Activated B cell treated with CpG ODN at 0.5 μM for 24 hours (primary cell): ENCODE measurements around the gene PAM16. TPM values are rescaled to one million over a fixed set of nuclear protein-coding genes. Genes with fewer than 3 reads are reported as not detected.
"Not testable (repeated sequence)": the region's sequence is repeated elsewhere in the genome, so short reads cannot be mapped to it uniquely, and the experiment has no call there.

Source experiments
- ATAC-seq: fragments of 200-7000 bp; cut with Tn5 transposase; one replicate; pipeline ENCODE4 v1.10.0; 2021; ENCODE audit warnings: low read depth, mild to moderate bottlenecking, moderate library complexity
- CTCF ChIA-PET: fragments of 350-600 bp; sonication (Branson Sonifier 250); formaldehyde crosslinking; loops from one replicate; lab custom pipeline; 2021; ENCODE audit warnings: antibody characterized with exemption; lab: Charles Lee
- POLR2A ChIA-PET: fragments of 350-600 bp; sonication (Branson Sonifier 250); formaldehyde crosslinking; loops from one replicate; lab custom pipeline; 2021; ENCODE audit warnings: antibody characterized with exemption; lab: Charles Lee
- DNase-seq: peaks from one replicate; pipeline ENCODE4 v3.0.0; 2022
- H3K27ac Mint-ChIP-seq: one replicate; pipeline ENCODE4 v1.8.0; 2020; ENCODE audit warnings: mixed read lengths
- H3K27me3 Mint-ChIP-seq: one replicate; pipeline ENCODE4 v1.8.0; 2021; ENCODE audit warnings: mixed read lengths
- H3K36me3 Mint-ChIP-seq: one replicate; pipeline ENCODE4 v1.8.0; 2021; ENCODE audit warnings: low read depth, mixed read lengths
- H3K4me1 Mint-ChIP-seq: one replicate; pipeline ENCODE4 v1.8.0; 2021; ENCODE audit warnings: mixed read lengths
- H3K4me3 Mint-ChIP-seq: one replicate; pipeline ENCODE4 v1.8.0; 2020; ENCODE audit warnings: mild to moderate bottlenecking, mixed read lengths
- H3K9me3 Mint-ChIP-seq: one replicate; pipeline ENCODE4 v1.8.0; 2020; ENCODE audit warnings: mixed read lengths
- intact Hi-C: fragments of 100-400 bp; cut with micrococcal nuclease; formaldehyde crosslinking; loops from one replicate; pipeline ENCODE4 v1.15.1; 2024
- total RNA-seq: library from RNA; stranded (reverse); gene quantifications from 2 replicates; pipeline ENCODE4 v1.2.3, GENCODE V29; 2022
- TF ChIP-seq, protein P1 (sequence below): fragments of 200-600 bp; IDR thresholded peaks from one replicate; pipeline ENCODE4 v1.8.0; 2022; ENCODE audit warnings: antibody characterized with exemption, mild to moderate bottlenecking

PAM16 gene
- total RNA-seq, 1 donor from 2014 or later = 58.1 TPM

DNA sequence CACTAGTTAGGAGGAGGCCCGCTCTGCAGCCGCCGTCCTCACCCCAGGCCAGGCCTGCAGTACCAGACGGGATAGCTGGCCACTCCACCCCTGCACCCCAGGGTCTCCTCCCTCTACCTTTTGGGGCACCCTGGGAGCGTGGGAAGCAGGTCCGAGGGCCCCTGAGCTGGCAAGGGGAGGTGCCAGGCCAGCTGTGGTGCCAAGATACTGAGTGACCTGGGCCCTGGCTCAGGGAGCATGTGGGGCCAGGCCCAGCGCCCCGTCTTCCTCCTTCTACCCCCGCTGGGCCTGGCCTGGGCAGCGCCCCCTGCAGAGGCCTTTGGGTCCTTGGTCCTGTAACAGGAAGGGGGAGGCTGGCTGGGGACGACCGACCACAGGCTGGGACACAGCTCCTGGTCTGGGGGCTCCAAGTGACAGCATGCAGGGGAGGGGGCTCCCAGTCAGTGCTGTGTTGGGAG is 13.0 kb downstream of the PAM16 start:
- no peak overlapping the region for H3K27ac Mint-ChIP-seq
- H3K27me3 Mint-ChIP-seq = no peaks in the 10 kb centered on the region
- H3K9me3 Mint-ChIP-seq = no peaks in the 10 kb centered on the region

DNA sequence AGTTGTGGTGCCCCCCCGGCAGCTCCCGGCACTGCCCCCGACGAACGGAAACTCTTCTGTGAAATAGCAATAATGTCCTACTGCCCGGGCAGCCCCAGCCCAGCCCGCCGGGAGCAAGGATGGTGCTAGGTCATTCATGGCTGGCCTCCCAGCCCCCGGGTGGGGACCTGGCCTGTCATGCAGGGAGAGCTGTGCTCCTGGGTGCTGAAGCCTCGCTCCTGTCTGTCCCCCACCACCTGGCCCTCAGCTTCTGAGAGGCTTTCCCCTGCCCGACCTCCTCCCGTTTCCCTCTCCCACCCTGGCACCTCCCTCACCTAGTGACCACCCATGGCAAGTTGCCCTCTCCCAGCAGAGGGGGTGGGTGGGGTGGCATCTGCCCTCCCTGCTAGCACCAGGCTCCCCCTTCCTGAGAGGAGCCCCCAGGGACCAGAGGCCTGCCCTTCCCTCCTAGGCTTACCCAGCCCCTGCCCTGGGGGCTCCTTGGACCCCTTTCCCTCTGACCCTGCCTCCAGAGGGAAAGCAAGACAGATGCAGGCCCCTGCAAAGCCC is 13.5 kb downstream of the PAM16 start:
- Mint-ChIP-seq H3K4me1 (no peaks in the 10 kb centered on the region), H3K27ac (no peak overlapping the region), H3K27me3 (no peaks in the 10 kb centered on the region), H3K36me3 (peaks cover 13% of the 10 kb centered on the region), H3K9me3 (no peaks in the 10 kb centered on the region), H3K4me3 (no peak overlapping the region)
- POLR2A ChIA-PET = no interaction called here
- ATAC-seq (no peak), DNase-seq (no peak)
- TF ChIP-seq, protein P1, sequence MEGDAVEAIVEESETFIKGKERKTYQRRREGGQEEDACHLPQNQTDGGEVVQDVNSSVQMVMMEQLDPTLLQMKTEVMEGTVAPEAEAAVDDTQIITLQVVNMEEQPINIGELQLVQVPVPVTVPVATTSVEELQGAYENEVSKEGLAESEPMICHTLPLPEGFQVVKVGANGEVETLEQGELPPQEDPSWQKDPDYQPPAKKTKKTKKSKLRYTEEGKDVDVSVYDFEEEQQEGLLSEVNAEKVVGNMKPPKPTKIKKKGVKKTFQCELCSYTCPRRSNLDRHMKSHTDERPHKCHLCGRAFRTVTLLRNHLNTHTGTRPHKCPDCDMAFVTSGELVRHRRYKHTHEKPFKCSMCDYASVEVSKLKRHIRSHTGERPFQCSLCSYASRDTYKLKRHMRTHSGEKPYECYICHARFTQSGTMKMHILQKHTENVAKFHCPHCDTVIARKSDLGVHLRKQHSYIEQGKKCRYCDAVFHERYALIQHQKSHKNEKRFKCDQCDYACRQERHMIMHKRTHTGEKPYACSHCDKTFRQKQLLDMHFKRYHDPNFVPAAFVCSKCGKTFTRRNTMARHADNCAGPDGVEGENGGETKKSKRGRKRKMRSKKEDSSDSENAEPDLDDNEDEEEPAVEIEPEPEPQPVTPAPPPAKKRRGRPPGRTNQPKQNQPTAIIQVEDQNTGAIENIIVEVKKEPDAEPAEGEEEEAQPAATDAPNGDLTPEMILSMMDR = no peak
- CTCF ChIA-PET = interaction anchor here (1.3 kb wide), 1 partner anchor 84 kb away, joined by 4 read pairs; no protein-coding TSS in a partner anchor
- intact Hi-C loops = no loop called here

More for the DNA sequence above, 13.0 kb downstream of the PAM16 start:
- H3K4me1 Mint-ChIP-seq = no peaks in the 10 kb centered on the region
- H3K36me3 Mint-ChIP-seq = peaks cover 13% of the 10 kb centered on the region
- DNase-seq = no peak
- no peak overlapping the region for H3K4me3 Mint-ChIP-seq
- ChIA-PET CTCF (interaction anchor here (1.3 to 1.8 kb wide), 2 partner anchors 8 to 84 kb away, joined by 4 read pairs; no protein-coding TSS in a partner anchor), POLR2A (no interaction called here)
- TF ChIP-seq, protein P1 = no peak
- ATAC-seq = no peak
- intact Hi-C loops = no loop called here

GRCh38 chr16:4336701-4337539 is 14.2 kb downstream of the PAM16 start:
- Mint-ChIP-seq H3K27me3 (no peaks in the 10 kb centered on the region), H3K36me3 (peaks cover 13% of the 10 kb centered on the region), H3K4me1 (no peaks in the 10 kb centered on the region), H3K9me3 (no peaks in the 10 kb centered on the region), H3K27ac (no peak overlapping the region), H3K4me3 (no peak overlapping the region)
- POLR2A ChIA-PET = no interaction called here
- intact Hi-C loops = no loop called here
- CTCF ChIA-PET = interaction anchor here (1.0 to 1.3 kb wide), 2 partner anchors 14 to 83 kb away, joined by 3 to 4 read pairs; no protein-coding TSS in a partner anchor
- DNase-seq (no peak), ATAC-seq (no peak)
- TF ChIP-seq, protein P1 = no peak

DNA sequence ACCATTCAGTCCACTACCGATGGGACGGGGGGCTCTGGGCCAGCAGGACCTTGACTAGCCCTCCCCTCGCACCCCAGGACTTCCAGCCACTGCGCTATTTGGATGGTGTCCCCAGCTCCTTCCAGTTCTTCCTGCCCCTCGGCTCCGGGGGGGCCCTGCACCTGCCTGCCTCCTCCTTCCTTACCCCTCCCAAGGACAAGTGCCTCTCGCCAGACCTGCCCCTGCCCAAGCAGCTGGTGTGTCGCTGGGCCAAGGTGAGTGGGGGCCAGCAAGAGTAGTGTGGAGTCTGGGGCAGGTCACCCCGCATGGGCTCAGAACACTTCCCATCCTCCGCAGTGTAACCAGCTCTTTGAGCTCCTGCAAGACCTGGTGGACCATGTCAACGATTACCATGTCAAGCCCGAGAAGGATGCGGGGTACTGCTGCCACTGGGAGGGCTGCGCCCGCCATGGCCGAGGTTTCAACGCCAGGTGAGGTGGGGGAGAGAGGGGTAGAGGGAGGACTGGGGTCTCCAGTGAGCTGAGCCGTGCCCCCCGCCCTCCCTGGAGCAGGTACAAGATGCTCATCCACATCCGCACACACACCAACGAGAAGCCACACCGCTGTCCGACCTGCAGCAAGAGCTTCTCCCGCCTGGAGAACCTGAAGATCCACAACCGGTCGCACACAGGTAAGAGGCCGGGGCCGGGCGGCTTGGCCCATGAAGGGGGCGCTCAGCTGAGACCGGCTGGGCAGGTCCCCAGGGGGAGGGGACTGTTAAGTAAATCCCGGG is 16.2 kb downstream of the PAM16 start:
- no peaks in the 10 kb centered on the region for H3K4me1 Mint-ChIP-seq
- no peak overlapping the region for H3K27ac Mint-ChIP-seq
- H3K4me3 Mint-ChIP-seq = no peak overlapping the region
- ChIA-PET POLR2A (interaction anchor here (0.6 kb wide), 1 partner anchor 26 kb away, joined by 3 read pairs; no protein-coding TSS in a partner anchor), CTCF (no interaction called here)
- no peak for ATAC-seq
- peaks cover 7% of the 10 kb centered on the region for H3K36me3 Mint-ChIP-seq
- intact Hi-C loops = no loop called here
- no peaks in the 10 kb centered on the region for H3K27me3 Mint-ChIP-seq
- TF ChIP-seq, protein P1 = no peak
- DNase-seq = no peak
- no peaks in the 10 kb centered on the region for H3K9me3 Mint-ChIP-seq

GRCh38 chr16:4333714-4334113 is 17.4 kb downstream of the PAM16 start:
- H3K4me3 Mint-ChIP-seq, intact Hi-C loops, H3K27ac Mint-ChIP-seq, CTCF ChIA-PET, H3K36me3 Mint-ChIP-seq, ATAC-seq, H3K9me3 Mint-ChIP-seq, H3K4me1 Mint-ChIP-seq, DNase-seq, H3K27me3 Mint-ChIP-seq, POLR2A ChIA-PET: not testable (repeated sequence)
